GM04504 (cell line): Measurements from ENCODE around the gene ZBBX.
"Not testable (repeated sequence)": the region's sequence is repeated elsewhere in the genome, so short reads cannot be mapped to it uniquely, and the experiment has no call there.

Experiments used
- DNase-seq: peaks from one replicate; pipeline ENCODE4 v3.0.0-alpha.2; 2012; ENCODE audit warnings: low read depth

Gene ZBBX

GRCh38 chr3:167380004-167380689 is at the start of gene ZBBX:
ZBBX (minus strand) TSS chr3:167380297; CDS start chr3:167372901, 7,396 bp downstream.
- peak; percentile 25 for DNase-seq

GRCh38 chr3:167426962-167427361 is 46.9 kb upstream of the ZBBX start:
- not testable (repeated sequence) for DNase-seq

- DNase-seq, result not testable (repeated sequence)
Observed at GRCh38 chr3:167422396-167422795, 42.3 kb upstream of the ZBBX start.

GRCh38 chr3:167409611-167410010 is 29.5 kb upstream of the ZBBX start:
- no peak for DNase-seq

- no peak for DNase-seq
Observed at GRCh38 chr3:167406876-167407492, 26.9 kb upstream of the ZBBX start.

- DNase-seq, result no peak
Observed at GRCh38 chr3:167397826-167398225, 17.7 kb upstream of the ZBBX start.

GRCh38 chr3:167396075-167396474 is 16.0 kb upstream of the ZBBX start:
- no peak for DNase-seq

GRCh38 chr3:167394003-167394402 is 13.9 kb upstream of the ZBBX start:
- no peak for DNase-seq

GRCh38 chr3:167382155-167382554 is 2.1 kb upstream of the ZBBX start:
- DNase-seq, result no peak

GRCh38 chr3:167375478-167375877 is 4.6 kb downstream of the ZBBX start:
- no peak for DNase-seq

GRCh38 chr3:167372138-167372537 is 8.0 kb downstream of the ZBBX start:
- no peak for DNase-seq

- DNase-seq, result no peak
Observed at GRCh38 chr3:167361948-167362347, 18.1 kb downstream of the ZBBX start.

GRCh38 chr3:167361306-167361705 is 18.8 kb downstream of the ZBBX start:
- no peak for DNase-seq

- no peak for DNase-seq
Observed at GRCh38 chr3:167355446-167355845, 24.7 kb downstream of the ZBBX start.

GRCh38 chr3:167354751-167355150 is 25.3 kb downstream of the ZBBX start:
- no peak for DNase-seq

GRCh38 chr3:167350245-167350862 is 29.7 kb downstream of the ZBBX start:
- no peak for DNase-seq

GRCh38 chr3:167346171-167346570 is 33.9 kb downstream of the ZBBX start:
- DNase-seq, result no peak

- DNase-seq, result no peak
Observed at GRCh38 chr3:167330993-167331785, 48.9 kb downstream of the ZBBX start.

- DNase-seq, result no peak
Observed at GRCh38 chr3:167323572-167323971, 56.5 kb downstream of the ZBBX start.

GRCh38 chr3:167318996-167319615 is 61.0 kb downstream of the ZBBX start:
- no peak for DNase-seq

GRCh38 chr3:167318306-167318705 is 61.8 kb downstream of the ZBBX start:
- DNase-seq, result no peak

GRCh38 chr3:167306319-167306718 is 73.8 kb downstream of the ZBBX start:
- DNase-seq, result no peak
